Fibroblast of peridontal ligament (primary cell): Measurements from ENCODE around the gene USP7.

Experiments
- DNase-seq: peaks from one replicate; pipeline ENCODE4 v3.0.0-alpha.2; 2010; ENCODE audit errors: extremely low read depth

USP7 gene

GRCh38 chr16:8901320-8901861 lies 62.3 kb downstream of the USP7 start:
- DNase-seq = no peak

GRCh38 chr16:8900343-8900742 lies 63.4 kb downstream of the USP7 start:
- no peak for DNase-seq

GRCh38 chr16:8899709-8900317 lies 63.9 kb downstream of the USP7 start:
- no peak for DNase-seq

GRCh38 chr16:8898660-8899318 lies 64.9 kb downstream of the USP7 start:
- no peak for DNase-seq

- no peak for DNase-seq
These were observed 68.9 kb downstream of the USP7 start for GRCh38 chr16:8894736-8895334.

GRCh38 chr16:8893976-8894690 lies 69.6 kb downstream of the USP7 start:
- no peak for DNase-seq

- DNase-seq = no peak
These were observed 70.3 kb downstream of the USP7 start for GRCh38 chr16:8893426-8893825.

GRCh38 chr16:8892101-8892575 lies 71.6 kb downstream of the USP7 start:
- DNase-seq = no peak

- DNase-seq = no peak
These were observed 73.2 kb downstream of the USP7 start for GRCh38 chr16:8890549-8890921.

- no peak for DNase-seq
These were observed 73.7 kb downstream of the USP7 start for GRCh38 chr16:8889893-8890548.

GRCh38 chr16:8888951-8889892 lies 74.5 kb downstream of the USP7 start:
- no peak for DNase-seq

GRCh38 chr16:8887952-8888560 lies 75.7 kb downstream of the USP7 start:
- DNase-seq = no peak

- no peak for DNase-seq
These were observed 76.3 kb downstream of the USP7 start for GRCh38 chr16:8887431-8887765.

- DNase-seq = no peak
These were observed 76.9 kb downstream of the USP7 start for GRCh38 chr16:8886593-8887430.

- peak; percentile 18 for DNase-seq
These were observed 77.8 kb downstream of the USP7 start for GRCh38 chr16:8885674-8886592.

- no peak for DNase-seq
These were observed 80.9 kb downstream of the USP7 start for GRCh38 chr16:8882725-8883377.

GRCh38 chr16:8882041-8882617 lies 81.6 kb downstream of the USP7 start, which contains the start of gene LITAFD:
TSS of gene LITAFD (plus strand) at chr16:8882351. CDS start at chr16:8884356, 2,005 bp downstream.
- DNase-seq = no peak
